WTC11 (cell line): Measurements from ENCODE around the gene OR51E1.

Experiments used
- JUN ChIP-seq: sonication (generic); formaldehyde crosslinking; IDR thresholded peaks from 2 replicates; pipeline ENCODE4 v1.8.0; 2023; ENCODE audit warnings: mild to moderate bottlenecking, missing genetic modification reagents
- USF2 ChIP-seq: sonication (generic); formaldehyde crosslinking; IDR thresholded peaks from 2 replicates; pipeline ENCODE4 v1.8.1; 2023; ENCODE audit warnings: mild to moderate bottlenecking, missing genetic modification reagents, moderate library complexity
- TF ChIP-seq, protein P1 (sequence below): fragments of 200-600 bp; IDR thresholded peaks from 2 replicates; pipeline ENCODE4 v1.8.0; 2022; ENCODE audit warnings: antibody characterized with exemption
- TF ChIP-seq, protein P2 (sequence below): sonication (generic); formaldehyde crosslinking; IDR thresholded peaks from 2 replicates; pipeline ENCODE4 v1.8.0; 2022; ENCODE audit warnings: mild to moderate bottlenecking, missing genetic modification reagents

GRCh38 chr11:4645974-4646373 is 2.2 kb downstream of the OR51E1 start:
- TF ChIP-seq, protein P1, sequence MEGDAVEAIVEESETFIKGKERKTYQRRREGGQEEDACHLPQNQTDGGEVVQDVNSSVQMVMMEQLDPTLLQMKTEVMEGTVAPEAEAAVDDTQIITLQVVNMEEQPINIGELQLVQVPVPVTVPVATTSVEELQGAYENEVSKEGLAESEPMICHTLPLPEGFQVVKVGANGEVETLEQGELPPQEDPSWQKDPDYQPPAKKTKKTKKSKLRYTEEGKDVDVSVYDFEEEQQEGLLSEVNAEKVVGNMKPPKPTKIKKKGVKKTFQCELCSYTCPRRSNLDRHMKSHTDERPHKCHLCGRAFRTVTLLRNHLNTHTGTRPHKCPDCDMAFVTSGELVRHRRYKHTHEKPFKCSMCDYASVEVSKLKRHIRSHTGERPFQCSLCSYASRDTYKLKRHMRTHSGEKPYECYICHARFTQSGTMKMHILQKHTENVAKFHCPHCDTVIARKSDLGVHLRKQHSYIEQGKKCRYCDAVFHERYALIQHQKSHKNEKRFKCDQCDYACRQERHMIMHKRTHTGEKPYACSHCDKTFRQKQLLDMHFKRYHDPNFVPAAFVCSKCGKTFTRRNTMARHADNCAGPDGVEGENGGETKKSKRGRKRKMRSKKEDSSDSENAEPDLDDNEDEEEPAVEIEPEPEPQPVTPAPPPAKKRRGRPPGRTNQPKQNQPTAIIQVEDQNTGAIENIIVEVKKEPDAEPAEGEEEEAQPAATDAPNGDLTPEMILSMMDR: no peak
- TF ChIP-seq USF2 (CRISPR knock-in tag) (no peak), JUN (CRISPR knock-in tag) (no peak)
- TF ChIP-seq, protein P2, sequence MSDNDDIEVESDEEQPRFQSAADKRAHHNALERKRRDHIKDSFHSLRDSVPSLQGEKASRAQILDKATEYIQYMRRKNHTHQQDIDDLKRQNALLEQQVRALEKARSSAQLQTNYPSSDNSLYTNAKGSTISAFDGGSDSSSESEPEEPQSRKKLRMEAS (CRISPR knock-in tag): no peak
